Mesenchymal stem cell (in vitro differentiated cells and primary cell): Measurements from ENCODE around the gene RFTN2. TPM values are rescaled to one million over a fixed set of nuclear protein-coding genes. Genes with fewer than 3 reads are reported as not detected.

Experiments used
- DNase-seq: peaks from one replicate; pipeline ENCODE4 v3.0.0-alpha.2; 2013
- H2AFZ ChIP-seq: one replicate; pipeline ENCODE4 v1.6.1; 2013; ENCODE audit warnings: low read depth, mild to moderate bottlenecking, control low read depth, inconsistent platforms, low read length, moderate library complexity
- H2AK5ac ChIP-seq: 2 replicates; pipeline ENCODE4 v1.6.1; 2013; ENCODE audit warnings: low read length, moderate library complexity, mild to moderate bottlenecking, inconsistent platforms; ENCODE audit not compliant: severe bottlenecking
- H2BK120ac ChIP-seq: one replicate; pipeline ENCODE4 v1.6.1; 2013; ENCODE audit warnings: low read depth, mild to moderate bottlenecking, inconsistent platforms, low read length, moderate library complexity
- H2BK12ac ChIP-seq, 2 experiments: one replicate each; pipeline ENCODE4 v1.6.1; 2013; ENCODE audit warnings: inconsistent platforms in 2 of 2, low read length in 2 of 2, mild to moderate bottlenecking in 2 of 2, moderate library complexity in 2 of 2, control low read depth in 1 of 2
- H2BK15ac ChIP-seq: one replicate; pipeline ENCODE4 v1.6.1; 2013; ENCODE audit warnings: mild to moderate bottlenecking, low read depth, inconsistent platforms; ENCODE audit not compliant: poor library complexity, severe bottlenecking
- H2BK5ac ChIP-seq: 2 replicates; pipeline ENCODE4 v1.6.1; 2013; ENCODE audit warnings: low read depth, mild to moderate bottlenecking, low read length, control low read depth, inconsistent platforms; ENCODE audit not compliant: poor library complexity, severe bottlenecking
- H3K14ac ChIP-seq, 2 experiments: one replicate each; pipeline ENCODE4 v1.6.1; 2013; ENCODE audit warnings: inconsistent platforms in 2 of 2, low read length in 2 of 2, control low read depth in 1 of 2, mild to moderate bottlenecking in 1 of 2, moderate library complexity in 1 of 2
- H3K18ac ChIP-seq, 2 experiments: one replicate each; pipeline ENCODE4 v1.6.1; 2013; ENCODE audit warnings: inconsistent platforms in 2 of 2, low read length in 2 of 2, control low read depth in 1 of 2, low read depth in 1 of 2, mild to moderate bottlenecking in 1 of 2
- H3K23ac ChIP-seq, 2 experiments: one replicate each; pipeline ENCODE4 v1.6.1; 2013; ENCODE audit warnings: inconsistent platforms in 2 of 2, low read length in 2 of 2, mild to moderate bottlenecking in 2 of 2, moderate library complexity in 2 of 2, control low read depth in 1 of 2
- H3K27ac ChIP-seq: 2 replicates; pipeline ENCODE4 v1.5.1; 2013; ENCODE audit warnings: mild to moderate bottlenecking, moderate library complexity, low read length, control low read depth, inconsistent platforms; ENCODE audit not compliant: poor library complexity, severe bottlenecking
- H3K27me3 ChIP-seq, 2 experiments: 2 replicates each; pipeline versions ENCODE4 v1.6.1 to v1.7.0; 2013; ENCODE audit warnings: low read length in 2 of 2, mild to moderate bottlenecking in 2 of 2, moderate library complexity in 2 of 2, control low read depth in 1 of 2, inconsistent platforms in 1 of 2; ENCODE audit not compliant: control insufficient read depth in 1 of 2, insufficient read depth in 1 of 2
- H3K36me3 ChIP-seq, 2 experiments: 2 replicates each; pipeline versions ENCODE4 v1.6.1 to v1.7.0; 2013; ENCODE audit warnings: low read length in 2 of 2, control low read depth in 1 of 2, inconsistent platforms in 1 of 2, low read depth in 1 of 2, mild to moderate bottlenecking in 1 of 2; ENCODE audit not compliant: insufficient read depth in 2 of 2, control insufficient read depth in 1 of 2
- H3K4ac ChIP-seq, 2 experiments: one replicate each; pipeline ENCODE4 v1.6.1; 2013; ENCODE audit warnings: inconsistent platforms in 2 of 2, low read length in 2 of 2, mild to moderate bottlenecking in 2 of 2, moderate library complexity in 2 of 2, control low read depth in 1 of 2, low read depth in 1 of 2
- H3K4me1 ChIP-seq: 2 replicates; pipeline ENCODE4 v1.6.1; 2013; ENCODE audit warnings: low read depth, low read length, control low read depth; ENCODE audit not compliant: control insufficient read depth, insufficient read depth
- H3K4me2 ChIP-seq: 2 replicates; pipeline ENCODE4 v1.6.1; 2013; ENCODE audit warnings: low read length, mild to moderate bottlenecking, inconsistent platforms; ENCODE audit not compliant: poor library complexity, severe bottlenecking
- H3K4me3 ChIP-seq, 2 experiments: 2 replicates each; pipeline versions ENCODE4 v1.5.1 to v1.7.0; 2013; ENCODE audit warnings: low read length in 2 of 2, mild to moderate bottlenecking in 2 of 2, control low read depth in 1 of 2, low read depth in 1 of 2; ENCODE audit not compliant: insufficient read depth in 1 of 2
- H3K79me1 ChIP-seq: replicated peaks from 2 replicates; pipeline ENCODE4 v1.6.1; 2013; ENCODE audit warnings: mild to moderate bottlenecking, control low read depth, low read length, inconsistent platforms; ENCODE audit not compliant: poor library complexity, severe bottlenecking
- H3K9ac ChIP-seq: 2 replicates; pipeline ENCODE4 v1.7.0; 2013; ENCODE audit warnings: mild to moderate bottlenecking, low read length, moderate library complexity
- H3K9me3 ChIP-seq: 2 replicates; pipeline ENCODE4 v1.7.0; 2013; ENCODE audit warnings: mild to moderate bottlenecking, low read length; ENCODE audit not compliant: control insufficient read depth
- H4K8ac ChIP-seq: one replicate; pipeline ENCODE4 v1.6.1; 2013; ENCODE audit warnings: inconsistent platforms, mild to moderate bottlenecking, low read length, moderate library complexity
- H4K91ac ChIP-seq: one replicate; pipeline ENCODE4 v1.6.1; 2013; ENCODE audit warnings: mild to moderate bottlenecking, low read length, inconsistent platforms
- WGBS: methylation state at CpG from one replicate; pipeline ENCODE4 v1.1.7; 2013; ENCODE audit warnings: mixed read lengths; 5-methylcytosine and 5-hydroxymethylcytosine counted together
- polyA plus RNA-seq, 2 experiments: library from polyadenylated mRNA; stranded (reverse); fragments of 200-250 nt; gene quantifications; one replicate each; pipeline ENCODE4 v1.2.3, GENCODE V29; 2013

RFTN2 gene
- polyA plus RNA-seq (2013, experiment 1 of 2), result 8.8 TPM
- 9.7 TPM for polyA plus RNA-seq (2013, experiment 2 of 2)

GRCh38 chr2:197675246-197675645 lies at the start of gene RFTN2:
Gene RFTN2, minus strand, starts transcription at chr2:197675587. Its CDS starts 129 bp downstream, at chr2:197675458.
- no peak within 1 kb of the TSS for H3K23ac ChIP-seq
- no peak within 1 kb of the TSS for H2BK120ac ChIP-seq
- peaks cover 7% of the 10 kb centered on the region for H3K79me1 ChIP-seq
- no peak for DNase-seq
- peaks cover 4% of the 10 kb centered on the region for H3K4me1 ChIP-seq
- H3K9me3 ChIP-seq, result no peaks in the 10 kb centered on the region
- no peak within 1 kb of the TSS for H3K18ac ChIP-seq
- H3K27me3 ChIP-seq, result no peaks in the 10 kb centered on the region
- no peaks in the 10 kb centered on the region for H3K36me3 ChIP-seq
- H3K4me2 ChIP-seq, result peak within 1 kb of the TSS; percentile 77
- no peak within 1 kb of the TSS for H2AFZ ChIP-seq
- H3K4ac ChIP-seq, result no peak within 1 kb of the TSS
- 58% methylated on average over 3 of the region's 3 CpGs for WGBS
- H3K9ac ChIP-seq, result peak within 1 kb of the TSS; percentile 94
- H2BK15ac ChIP-seq, result no peak within 1 kb of the TSS
- H3K14ac ChIP-seq, result no peak within 1 kb of the TSS
- H3K27ac ChIP-seq, result peak within 1 kb of the TSS; percentile 84
- H3K4me3 ChIP-seq, result peak within 1 kb of the TSS; percentile 43 to 82
- H4K91ac ChIP-seq, result no peak within 1 kb of the TSS
- H2BK12ac ChIP-seq, result no peak within 1 kb of the TSS
- H2BK5ac ChIP-seq, result peak within 1 kb of the TSS; percentile 31
- H4K8ac ChIP-seq, result no peak within 1 kb of the TSS
- H2AK5ac ChIP-seq, result no peak within 1 kb of the TSS

- Histone ChIP-seq H3K9ac (no peak overlapping the region), H2BK12ac (no peak overlapping the region), H3K14ac (no peak overlapping the region), H3K4me3 (no peak overlapping the region), H2BK15ac (no peak overlapping the region), H3K79me1 (no peaks in the 10 kb centered on the region), H4K91ac (no peak overlapping the region), H2AK5ac (no peak overlapping the region), H3K27me3 (no peaks in the 10 kb centered on the region), H3K18ac (no peak overlapping the region), H3K4ac (no peak overlapping the region), H2BK5ac (no peak overlapping the region), H3K4me1 (no peaks in the 10 kb centered on the region), H4K8ac (no peak overlapping the region), H3K23ac (no peak overlapping the region), H3K4me2 (no peak overlapping the region), H3K27ac (no peak overlapping the region), H3K9me3 (no peaks in the 10 kb centered on the region), H2BK120ac (no peak overlapping the region), H3K36me3 (no peaks in the 10 kb centered on the region), H2AFZ (no peak overlapping the region)
- DNase-seq, result no peak
- WGBS, result no CpG with 5 or more reads among the region's 2 CpGs
These were observed 42.5 kb upstream of the RFTN2 start for GRCh38 chr2:197717863-197718262.

GRCh38 chr2:197713271-197713670 lies 37.9 kb upstream of the RFTN2 start:
- Histone ChIP-seq H2BK15ac (no peak overlapping the region), H3K23ac (no peak overlapping the region), H3K4me2 (no peak overlapping the region), H3K4ac (no peak overlapping the region), H3K9me3 (no peaks in the 10 kb centered on the region), H3K14ac (no peak overlapping the region), H2BK120ac (no peak overlapping the region), H3K18ac (no peak overlapping the region), H3K4me1 (no peaks in the 10 kb centered on the region), H3K4me3 (no peak overlapping the region), H3K36me3 (no peaks in the 10 kb centered on the region), H3K9ac (no peak overlapping the region), H3K27ac (no peak overlapping the region), H4K8ac (no peak overlapping the region), H3K27me3 (no peaks in the 10 kb centered on the region), H2AFZ (no peak overlapping the region), H2AK5ac (no peak overlapping the region), H2BK5ac (no peak overlapping the region), H3K79me1 (peaks cover 5% of the 10 kb centered on the region), H4K91ac (no peak overlapping the region), H2BK12ac (no peak overlapping the region)
- WGBS, result 100% methylated on average over 2 of the region's 3 CpGs
- DNase-seq, result no peak

GRCh38 chr2:197711578-197711977 lies 36.2 kb upstream of the RFTN2 start:
- H3K4me3 ChIP-seq, result no peak overlapping the region
- no peak overlapping the region for H3K14ac ChIP-seq
- H3K9ac ChIP-seq, result no peak overlapping the region
- no peak overlapping the region for H2BK120ac ChIP-seq
- H3K4me1 ChIP-seq, result peaks cover 6% of the 10 kb centered on the region
- no peak for DNase-seq
- H2BK5ac ChIP-seq, result no peak overlapping the region
- no peaks in the 10 kb centered on the region for H3K27me3 ChIP-seq
- peaks cover 5% of the 10 kb centered on the region for H3K79me1 ChIP-seq
- H2BK15ac ChIP-seq, result no peak overlapping the region
- H3K9me3 ChIP-seq, result no peaks in the 10 kb centered on the region
- no peak overlapping the region for H2AFZ ChIP-seq
- H3K18ac ChIP-seq, result no peak overlapping the region
- no peak overlapping the region for H2AK5ac ChIP-seq
- H3K36me3 ChIP-seq, result no peaks in the 10 kb centered on the region
- no peak overlapping the region for H2BK12ac ChIP-seq
- no peak overlapping the region for H4K8ac ChIP-seq
- no peak overlapping the region for H3K4me2 ChIP-seq
- H4K91ac ChIP-seq, result no peak overlapping the region
- no peak overlapping the region for H3K4ac ChIP-seq
- H3K23ac ChIP-seq, result no peak overlapping the region
- H3K27ac ChIP-seq, result no peak overlapping the region
